Keratinocyte (primary cell): ENCODE measurements around the gene TGFBR1.
"Not testable (repeated sequence)": the region's sequence is repeated elsewhere in the genome, so short reads cannot be mapped to it uniquely, and the experiment has no call there.

Source experiments
- CTCF ChIP-seq, 3 experiments: IDR thresholded peaks in 1 of 3; conservative IDR thresholded peaks in 1 of 3; optimal IDR thresholded peaks in 1 of 3; 2 replicates in 2 of 3; 3 replicates in 1 of 3; pipeline versions ENCODE3 to v1.5.1; 2011; ENCODE audit warnings: low read length in 3 of 3, mild to moderate bottlenecking in 3 of 3, moderate library complexity in 2 of 3, control low read depth in 1 of 3, inconsistent platforms in 1 of 3; ENCODE audit not compliant: insufficient read depth in 2 of 3; ENCODE audit errors: extremely low read depth in 1 of 3
- EZH2 ChIP-seq: IDR thresholded peaks from one replicate; pipeline ENCODE4 v1.6.1; 2012; ENCODE audit warnings: inconsistent platforms, mild to moderate bottlenecking, low read length, moderate library complexity

- TF ChIP-seq CTCF (optimal IDR thresholded peaks at IDR 0.05 in 1 of 3, IDR thresholded peaks at IDR 0.05 in 1 of 3, conservative IDR thresholded peaks at IDR 0.05 in 1 of 3; ENCODE audit: extremely low read depth in 1 of 3, insufficient read depth in 2 of 3, low read length in 3 of 3); EZH2: not testable (repeated sequence)
Measured at GRCh38 chr9:99099806-99100585, 4.9 kb upstream of the TGFBR1 start.
